ENCODE data around the gene CD52. TPM values are rescaled to one million over a fixed set of nuclear protein-coding genes. Genes with fewer than 3 reads are reported as not detected.

Gene CD52
- total RNA-seq, 2 experiments from 2014 or later: 324 to 344 TPM

DNA sequence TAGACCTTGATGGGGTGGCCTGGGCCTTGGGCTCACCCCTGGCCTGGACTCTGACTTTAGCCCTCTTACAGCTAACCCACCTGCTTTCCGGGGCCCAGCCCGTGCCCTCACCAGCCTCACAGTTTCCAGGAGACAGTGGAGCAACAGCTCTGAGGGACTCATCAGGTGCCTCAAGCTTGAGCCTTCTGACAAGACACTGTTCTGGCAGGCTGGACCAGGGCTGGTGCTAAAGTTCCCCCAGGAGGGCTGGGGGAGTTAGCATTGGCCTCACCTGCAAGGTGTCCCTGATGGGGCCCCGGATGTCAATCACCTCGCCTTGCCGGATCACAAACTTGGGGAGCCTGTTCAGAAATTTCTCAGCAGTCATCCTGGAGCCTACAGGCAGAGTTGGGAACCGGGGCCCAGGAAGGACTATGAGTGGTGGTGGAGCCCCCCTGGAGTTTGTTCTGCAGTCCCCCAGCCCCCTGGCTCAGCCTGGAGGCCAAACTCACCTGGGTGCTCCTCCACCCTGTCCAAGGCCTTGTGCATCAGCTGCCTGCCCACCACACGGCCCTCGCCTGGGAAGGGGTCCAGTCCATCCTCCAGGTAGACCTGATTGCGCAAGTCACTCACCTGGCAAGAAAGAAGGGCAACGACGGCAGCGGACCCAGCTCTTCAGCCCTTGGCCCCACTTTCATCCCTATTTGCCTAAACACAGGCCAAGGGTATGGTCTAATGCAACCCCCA lies 33.7 kb upstream of the CD52 start:
- H3K4me3 Mint-ChIP-seq: peak overlapping the region; percentile 88
- intact Hi-C loops (cut with micrococcal nuclease): no loop called here
- H3K4me1 Mint-ChIP-seq (ENCODE audit: low read depth): peaks cover 82% of the 10 kb centered on the region
- ATAC-seq: no peak
- CTCF ChIA-PET: interaction anchor here (0.9 to 10.4 kb wide), 12 partner anchors 8 to 133 kb away, joined by 3 to 227 read pairs (median 13); partner anchors contain the start of genes CD52, CEP85, CRYBG2 and UBXN11
- POLR2A ChIA-PET: interaction anchor here (1.2 to 19.5 kb wide), 7 partner anchors 7 to 53 kb away, joined by 3 to 284 read pairs (median 21); partner anchors contain the start of genes CD52, SH3BGRL3 and UBXN11
- no peaks in the 10 kb centered on the region for H3K9me3 Mint-ChIP-seq
- H3K27ac Mint-ChIP-seq: peak overlapping the region; percentile 99
- TF ChIP-seq, protein P1, sequence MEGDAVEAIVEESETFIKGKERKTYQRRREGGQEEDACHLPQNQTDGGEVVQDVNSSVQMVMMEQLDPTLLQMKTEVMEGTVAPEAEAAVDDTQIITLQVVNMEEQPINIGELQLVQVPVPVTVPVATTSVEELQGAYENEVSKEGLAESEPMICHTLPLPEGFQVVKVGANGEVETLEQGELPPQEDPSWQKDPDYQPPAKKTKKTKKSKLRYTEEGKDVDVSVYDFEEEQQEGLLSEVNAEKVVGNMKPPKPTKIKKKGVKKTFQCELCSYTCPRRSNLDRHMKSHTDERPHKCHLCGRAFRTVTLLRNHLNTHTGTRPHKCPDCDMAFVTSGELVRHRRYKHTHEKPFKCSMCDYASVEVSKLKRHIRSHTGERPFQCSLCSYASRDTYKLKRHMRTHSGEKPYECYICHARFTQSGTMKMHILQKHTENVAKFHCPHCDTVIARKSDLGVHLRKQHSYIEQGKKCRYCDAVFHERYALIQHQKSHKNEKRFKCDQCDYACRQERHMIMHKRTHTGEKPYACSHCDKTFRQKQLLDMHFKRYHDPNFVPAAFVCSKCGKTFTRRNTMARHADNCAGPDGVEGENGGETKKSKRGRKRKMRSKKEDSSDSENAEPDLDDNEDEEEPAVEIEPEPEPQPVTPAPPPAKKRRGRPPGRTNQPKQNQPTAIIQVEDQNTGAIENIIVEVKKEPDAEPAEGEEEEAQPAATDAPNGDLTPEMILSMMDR (IDR thresholded peaks at IDR 0.05): no peak
- DNase-seq: peak; percentile 34
- no peaks in the 10 kb centered on the region for H3K27me3 Mint-ChIP-seq
- peaks cover 65% of the 10 kb centered on the region for H3K36me3 Mint-ChIP-seq (ENCODE audit: low read depth)

DNA sequence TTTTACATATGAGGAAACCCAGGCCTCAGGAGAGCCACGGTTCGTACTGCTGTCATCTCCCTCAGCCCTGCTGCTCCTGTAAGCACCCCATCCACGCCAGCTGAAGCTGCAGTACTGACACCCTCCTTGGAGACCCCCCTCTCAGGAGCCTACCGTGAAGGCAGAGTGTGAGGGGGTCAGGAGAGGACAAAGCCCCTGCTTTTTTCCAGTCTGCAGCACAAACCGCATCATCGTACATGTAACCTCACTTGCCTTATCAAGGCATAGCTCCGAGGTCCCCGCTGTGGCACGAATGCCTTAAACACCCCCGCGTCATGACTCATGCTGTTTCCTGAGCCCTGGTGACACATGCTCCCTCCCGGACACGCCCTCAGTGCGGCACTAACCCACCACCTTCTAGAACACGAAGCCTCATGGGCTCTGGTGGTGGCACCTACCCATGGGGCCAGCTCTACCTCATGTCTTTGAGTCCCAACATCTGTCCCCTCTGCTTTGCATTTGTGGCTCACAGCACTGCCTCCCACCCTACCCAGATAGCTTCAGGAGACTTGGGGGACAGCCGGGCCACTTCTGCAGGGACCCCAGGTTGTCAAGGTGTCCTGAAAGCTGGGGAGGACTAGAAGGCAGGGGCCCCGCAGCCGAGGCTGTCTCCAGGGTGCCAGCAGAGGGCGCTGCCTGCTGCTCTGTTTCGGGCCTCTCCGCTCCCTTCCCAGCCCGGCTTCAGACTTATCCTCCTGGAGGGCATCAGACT lies 33.0 kb upstream of the CD52 start:
- H3K4me3 Mint-ChIP-seq: peak overlapping the region; percentile 88
- ChIA-PET POLR2A (interaction anchor here (1.1 to 19.5 kb wide), 9 partner anchors 7 to 379 kb away, joined by 3 to 284 read pairs (median 5); partner anchors contain the start of genes CD52, HMGN2, SH3BGRL3 and STMN1), CTCF (interaction anchor here (0.8 to 10.4 kb wide), 18 partner anchors 9 to 147 kb away, joined by 3 to 227 read pairs (median 6); partner anchors contain the start of genes CD52, CEP85, CRYBG2 and DHDDS)
- ATAC-seq: peak; percentile 61
- peaks cover 58% of the 10 kb centered on the region for H3K36me3 Mint-ChIP-seq (ENCODE audit: low read depth)
- H3K27me3 Mint-ChIP-seq: no peaks in the 10 kb centered on the region
- H3K4me1 Mint-ChIP-seq (ENCODE audit: low read depth): peaks cover 85% of the 10 kb centered on the region
- peak overlapping the region; percentile 99 for H3K27ac Mint-ChIP-seq
- TF ChIP-seq, protein P1 (IDR thresholded peaks at IDR 0.05): peak; percentile 72
- H3K9me3 Mint-ChIP-seq: no peaks in the 10 kb centered on the region
- peak; percentile 100 for DNase-seq
- intact Hi-C loops (cut with micrococcal nuclease): no loop called here

DNA sequence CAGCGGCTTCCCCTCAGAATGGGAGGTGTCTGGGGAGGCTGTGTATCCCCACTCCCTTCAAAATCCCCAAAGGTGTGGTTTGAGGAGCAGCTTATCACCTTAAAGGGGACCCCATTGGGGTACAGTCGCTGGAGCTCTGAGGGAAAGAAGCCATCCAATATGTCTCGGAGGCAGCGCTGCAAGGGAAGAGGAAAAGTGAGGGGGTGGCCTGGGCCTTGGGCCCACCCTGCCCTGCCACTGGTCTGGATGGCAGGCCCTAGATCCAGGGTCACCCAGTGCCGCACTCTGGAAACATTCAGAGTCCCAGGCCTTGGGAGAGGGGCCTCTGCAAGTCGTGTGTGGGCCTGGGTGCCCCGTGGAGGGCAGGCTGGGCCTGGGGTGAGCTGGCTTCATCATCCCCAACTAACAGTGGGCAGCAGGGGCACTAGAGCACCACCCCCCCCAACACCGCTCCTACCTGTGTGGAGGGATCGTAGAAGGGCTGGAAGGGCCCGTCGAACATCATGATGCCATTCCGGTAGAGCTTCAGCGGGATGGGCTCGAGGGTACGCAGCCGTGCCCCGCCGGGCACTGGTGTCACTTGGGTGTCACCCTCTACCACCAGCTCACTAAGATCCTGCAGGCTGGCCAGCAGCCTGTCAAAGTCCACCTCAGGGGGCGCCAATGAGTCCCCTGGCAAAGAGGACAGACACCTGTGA lies 32.2 kb upstream of the CD52 start:
- CTCF ChIA-PET: interaction anchor here (0.6 to 10.4 kb wide), 18 partner anchors 9 to 147 kb away, joined by 3 to 227 read pairs (median 5); partner anchors contain the start of genes CD52, DHDDS and UBXN11
- Mint-ChIP-seq H3K36me3 (ENCODE audit: low read depth) (peaks cover 59% of the 10 kb centered on the region), H3K4me3 (no peak overlapping the region), H3K4me1 (ENCODE audit: low read depth) (peaks cover 92% of the 10 kb centered on the region), H3K9me3 (no peaks in the 10 kb centered on the region), H3K27me3 (no peaks in the 10 kb centered on the region), H3K27ac (peak overlapping the region; percentile 99)
- DNase-seq (peak; percentile 72), ATAC-seq (no peak)
- POLR2A ChIA-PET: interaction anchor here (0.5 to 19.5 kb wide), 9 partner anchors 8 to 379 kb away, joined by 3 to 284 read pairs (median 5); partner anchors contain the start of genes CD52, HMGN2, SH3BGRL3 and STMN1
- intact Hi-C loops (cut with micrococcal nuclease): no loop called here
- TF ChIP-seq, protein P1 (IDR thresholded peaks at IDR 0.05): peak; percentile 11

DNA sequence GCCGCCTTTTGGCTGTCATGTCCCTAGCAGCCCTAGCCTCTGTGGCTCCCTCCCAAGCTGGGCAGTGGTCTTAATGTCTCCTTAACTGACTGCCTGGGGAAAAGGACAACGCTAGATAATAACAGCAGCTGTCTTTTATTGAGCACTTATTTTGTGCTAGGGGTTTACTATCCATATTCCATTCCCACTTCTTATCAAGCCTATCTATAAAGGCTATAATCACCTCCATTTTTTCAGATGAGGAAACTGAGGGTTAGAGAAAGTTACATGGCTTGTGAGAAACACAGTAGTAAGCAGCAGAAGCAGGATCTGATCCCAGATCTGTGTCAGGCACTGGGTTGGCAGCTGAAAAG lies 31.7 kb upstream of the CD52 start:
- ChIA-PET CTCF (interaction anchor here (0.6 to 10.4 kb wide), 14 partner anchors 10 to 146 kb away, joined by 3 to 227 read pairs (median 8); partner anchors contain the start of genes CD52, DHDDS and UBXN11), POLR2A (interaction anchor here (0.5 to 19.5 kb wide), 6 partner anchors 9 to 150 kb away, joined by 3 to 284 read pairs (median 37); partner anchors contain the start of genes CD52, SH3BGRL3 and UBXN11)
- H3K4me1 Mint-ChIP-seq (ENCODE audit: low read depth): peaks cover 96% of the 10 kb centered on the region
- H3K27ac Mint-ChIP-seq: peak overlapping the region; percentile 98
- no peaks in the 10 kb centered on the region for H3K27me3 Mint-ChIP-seq
- TF ChIP-seq, protein P1 (IDR thresholded peaks at IDR 0.05): no peak
- ATAC-seq: no peak
- H3K36me3 Mint-ChIP-seq (ENCODE audit: low read depth): peaks cover 54% of the 10 kb centered on the region
- no peaks in the 10 kb centered on the region for H3K9me3 Mint-ChIP-seq
- no peak for DNase-seq
- no peak overlapping the region for H3K4me3 Mint-ChIP-seq
- intact Hi-C loops (cut with micrococcal nuclease): no loop called here
